AG09319 (cell line): ENCODE results near the gene GPR87.
A peak's percentile ranks its signal among the peaks of the same experiment; 100 is the strongest.

ENCODE experiments used
- DNase-seq: peaks from one replicate; pipeline ENCODE4 v3.0.0-alpha.2; 2010; ENCODE audit warnings: low read depth; ENCODE audit errors: extremely low read depth
- TF ChIP-seq, protein P1 (sequence below): IDR thresholded peaks from 2 replicates; pipeline ENCODE4 v1.5.1; 2011; ENCODE audit warnings: low read depth, mild to moderate bottlenecking, inconsistent platforms, low read length, moderate library complexity

GPR87 gene

DNA sequence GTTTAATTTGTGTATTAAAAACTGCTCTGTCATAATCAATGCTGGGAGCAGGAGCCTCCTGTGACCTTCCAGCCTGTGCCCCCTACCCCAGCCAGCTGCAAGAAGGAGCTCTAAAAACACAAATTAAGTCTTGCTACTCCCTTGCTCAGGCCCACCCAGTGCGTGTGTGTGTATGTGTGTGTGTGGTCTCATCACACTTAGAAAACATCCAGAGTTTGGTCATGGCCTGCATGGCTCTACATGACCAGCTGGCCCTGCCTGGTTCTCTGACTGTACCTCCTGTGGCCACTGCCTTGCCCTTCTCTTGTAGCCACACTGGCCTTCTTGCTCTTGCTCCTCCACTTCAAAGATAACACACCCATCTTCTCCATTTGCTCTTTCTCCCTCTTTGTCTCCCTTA lies 52.0 kb downstream of the GPR87 start:
- TF ChIP-seq, protein P1, sequence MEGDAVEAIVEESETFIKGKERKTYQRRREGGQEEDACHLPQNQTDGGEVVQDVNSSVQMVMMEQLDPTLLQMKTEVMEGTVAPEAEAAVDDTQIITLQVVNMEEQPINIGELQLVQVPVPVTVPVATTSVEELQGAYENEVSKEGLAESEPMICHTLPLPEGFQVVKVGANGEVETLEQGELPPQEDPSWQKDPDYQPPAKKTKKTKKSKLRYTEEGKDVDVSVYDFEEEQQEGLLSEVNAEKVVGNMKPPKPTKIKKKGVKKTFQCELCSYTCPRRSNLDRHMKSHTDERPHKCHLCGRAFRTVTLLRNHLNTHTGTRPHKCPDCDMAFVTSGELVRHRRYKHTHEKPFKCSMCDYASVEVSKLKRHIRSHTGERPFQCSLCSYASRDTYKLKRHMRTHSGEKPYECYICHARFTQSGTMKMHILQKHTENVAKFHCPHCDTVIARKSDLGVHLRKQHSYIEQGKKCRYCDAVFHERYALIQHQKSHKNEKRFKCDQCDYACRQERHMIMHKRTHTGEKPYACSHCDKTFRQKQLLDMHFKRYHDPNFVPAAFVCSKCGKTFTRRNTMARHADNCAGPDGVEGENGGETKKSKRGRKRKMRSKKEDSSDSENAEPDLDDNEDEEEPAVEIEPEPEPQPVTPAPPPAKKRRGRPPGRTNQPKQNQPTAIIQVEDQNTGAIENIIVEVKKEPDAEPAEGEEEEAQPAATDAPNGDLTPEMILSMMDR, result no peak
- no peak for DNase-seq

- TF ChIP-seq, protein P1, result no peak
- peak; percentile 29 for DNase-seq
Observed at GRCh38 chr3:151262871-151263525, 53.6 kb downstream of the GPR87 start.

DNA sequence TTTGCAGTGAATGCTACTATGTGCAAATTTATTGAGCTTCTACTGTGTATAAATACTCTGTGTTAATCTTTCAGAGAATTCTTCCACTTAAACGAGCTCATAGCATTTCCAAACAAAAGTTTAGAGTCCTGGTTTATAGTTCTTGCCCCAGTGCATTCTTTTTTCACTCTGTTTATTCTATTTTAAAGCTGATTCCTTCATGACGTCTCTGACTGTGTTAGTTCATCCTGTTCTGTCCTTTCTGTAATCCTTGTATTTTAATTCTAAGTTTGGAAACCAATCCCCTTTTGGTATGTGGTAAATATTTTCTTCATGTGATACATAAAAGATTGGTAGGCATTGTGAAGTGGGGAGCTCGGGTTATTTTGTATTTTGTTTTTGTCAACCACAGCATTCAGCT lies 57.0 kb downstream of the GPR87 start:
- TF ChIP-seq, protein P1, result no peak
- no peak for DNase-seq

DNA sequence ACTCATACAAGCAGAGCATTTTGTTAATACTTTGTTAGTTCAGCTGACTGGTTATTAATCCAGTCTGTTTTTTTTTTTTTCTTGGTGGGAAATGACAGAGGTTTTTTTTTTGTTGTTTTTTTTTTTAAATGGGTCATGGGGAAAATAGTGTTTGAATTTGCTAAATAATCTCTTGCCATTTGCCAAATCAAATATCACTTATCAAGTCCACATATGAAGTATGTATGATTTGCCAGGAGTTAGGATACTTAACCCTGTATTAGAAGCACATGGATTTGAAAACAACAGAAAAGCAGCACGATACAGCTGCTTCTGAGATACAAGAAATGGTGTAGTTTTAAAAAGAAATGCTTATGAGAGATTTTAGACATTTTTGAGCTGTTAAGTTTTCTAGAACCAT lies 59.9 kb downstream of the GPR87 start:
- no peak for DNase-seq
- TF ChIP-seq, protein P1, result no peak

GRCh38 chr3:151248772-151249337 lies 67.8 kb downstream of the GPR87 start:
- DNase-seq, result no peak
- TF ChIP-seq, protein P1, result no peak
